ENCODE measurements around the gene PRKCA.

GRCh38 chr17:66345264-66345663 is 42.9 kb downstream of the PRKCA start:
- TF ChIP-seq, protein P1, sequence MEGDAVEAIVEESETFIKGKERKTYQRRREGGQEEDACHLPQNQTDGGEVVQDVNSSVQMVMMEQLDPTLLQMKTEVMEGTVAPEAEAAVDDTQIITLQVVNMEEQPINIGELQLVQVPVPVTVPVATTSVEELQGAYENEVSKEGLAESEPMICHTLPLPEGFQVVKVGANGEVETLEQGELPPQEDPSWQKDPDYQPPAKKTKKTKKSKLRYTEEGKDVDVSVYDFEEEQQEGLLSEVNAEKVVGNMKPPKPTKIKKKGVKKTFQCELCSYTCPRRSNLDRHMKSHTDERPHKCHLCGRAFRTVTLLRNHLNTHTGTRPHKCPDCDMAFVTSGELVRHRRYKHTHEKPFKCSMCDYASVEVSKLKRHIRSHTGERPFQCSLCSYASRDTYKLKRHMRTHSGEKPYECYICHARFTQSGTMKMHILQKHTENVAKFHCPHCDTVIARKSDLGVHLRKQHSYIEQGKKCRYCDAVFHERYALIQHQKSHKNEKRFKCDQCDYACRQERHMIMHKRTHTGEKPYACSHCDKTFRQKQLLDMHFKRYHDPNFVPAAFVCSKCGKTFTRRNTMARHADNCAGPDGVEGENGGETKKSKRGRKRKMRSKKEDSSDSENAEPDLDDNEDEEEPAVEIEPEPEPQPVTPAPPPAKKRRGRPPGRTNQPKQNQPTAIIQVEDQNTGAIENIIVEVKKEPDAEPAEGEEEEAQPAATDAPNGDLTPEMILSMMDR (IDR thresholded peaks at IDR 0.05): no peak
- TF ChIP-seq POLR2AphosphoS5 (IDR thresholded peaks at IDR 0.05): no peak
- TF ChIP-seq EP300 (IDR thresholded peaks at IDR 0.05): no peak
- TF ChIP-seq POLR2A (IDR thresholded peaks at IDR 0.05): no peak

Data from gastroesophageal sphincter (tissue), 3 donors.